ENCODE measurements around the gene PKHD1. TPM values are rescaled to one million over a fixed set of nuclear protein-coding genes. Genes with fewer than 3 reads are reported as not detected.

PKHD1 gene
- total RNA-seq, 1 experiment from 2014 or later = 0.11 TPM

DNA sequence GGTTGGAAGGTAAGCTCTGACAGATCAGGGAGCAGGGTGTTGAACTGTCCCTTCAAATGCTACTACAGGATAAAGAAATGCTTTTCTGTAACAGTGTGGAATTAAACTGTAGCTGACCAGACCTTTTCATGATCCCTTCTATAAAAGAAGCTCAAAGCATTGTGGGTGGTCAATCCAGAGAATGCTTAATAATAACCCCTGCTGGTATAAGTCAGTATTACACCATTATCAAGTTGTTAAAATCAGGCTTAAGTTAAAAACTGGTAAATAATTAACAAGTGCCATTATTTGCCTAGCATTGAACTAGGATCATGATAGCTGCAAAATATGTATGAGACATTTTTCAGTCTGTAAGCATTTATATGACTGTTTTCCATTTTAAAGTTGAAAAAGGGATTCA, 468.9 kb downstream of the PKHD1 start:
- DNase-seq (ENCODE audit: low read depth) = no peak

DNA sequence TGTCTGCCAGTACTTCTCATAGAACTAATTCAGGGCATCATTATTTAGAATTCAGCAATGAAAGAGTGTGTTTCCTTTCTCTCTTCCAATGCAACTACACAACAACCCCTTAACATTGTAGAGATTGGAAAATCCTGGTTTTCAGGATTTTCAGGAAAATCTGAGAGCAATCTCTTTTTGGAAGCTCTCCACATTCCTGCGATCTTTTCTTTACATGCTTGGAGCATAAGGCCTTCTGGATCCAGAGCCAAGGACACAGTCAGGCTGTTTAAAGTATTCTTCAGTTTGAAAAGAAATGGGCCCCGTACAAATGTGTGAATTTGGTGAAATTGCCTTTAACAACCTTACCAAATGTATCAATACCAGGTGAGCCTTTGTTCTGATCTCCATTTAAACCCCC, 469.7 kb downstream of the PKHD1 start:
- no peak for DNase-seq (ENCODE audit: low read depth)

DNA sequence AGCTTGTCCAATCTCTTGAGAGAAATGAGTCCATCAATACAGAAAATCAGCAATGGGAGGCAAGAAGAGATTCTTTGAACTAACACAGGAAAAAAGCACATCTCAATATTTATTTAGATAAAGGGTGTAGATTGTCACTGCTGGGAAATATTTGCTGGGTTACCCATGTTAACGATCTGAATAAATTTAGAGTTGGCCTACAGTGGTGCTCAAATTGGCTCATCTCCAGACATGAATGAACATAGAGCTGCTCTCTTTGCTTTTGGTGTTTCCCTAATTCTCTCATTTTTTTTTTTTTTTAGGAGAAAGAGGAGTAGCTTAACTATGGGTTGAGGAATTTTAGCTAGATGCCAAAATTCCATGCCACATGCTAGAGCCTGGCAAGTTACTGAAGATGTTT, 471.2 kb downstream of the PKHD1 start:
- DNase-seq (ENCODE audit: low read depth) = no peak

DNA sequence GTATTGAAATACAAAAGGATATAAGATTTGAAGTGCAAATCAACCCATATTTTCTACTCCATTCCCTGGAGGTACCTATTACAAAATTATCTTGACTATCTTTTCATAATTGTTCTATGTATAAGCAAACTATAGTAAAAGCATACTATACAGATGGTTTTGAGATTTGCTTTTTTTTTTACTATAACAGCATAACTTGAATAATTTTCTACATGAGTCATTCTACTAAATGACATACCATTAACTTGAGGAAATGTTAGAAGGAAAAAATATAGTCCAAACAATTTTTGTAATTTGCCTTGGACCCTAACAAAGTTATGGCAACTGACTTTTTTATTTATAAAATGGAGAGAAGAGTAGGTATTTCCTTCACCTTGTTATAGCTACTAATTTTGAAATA, 472.7 kb downstream of the PKHD1 start:
- DNase-seq (ENCODE audit: low read depth) = no peak

DNA sequence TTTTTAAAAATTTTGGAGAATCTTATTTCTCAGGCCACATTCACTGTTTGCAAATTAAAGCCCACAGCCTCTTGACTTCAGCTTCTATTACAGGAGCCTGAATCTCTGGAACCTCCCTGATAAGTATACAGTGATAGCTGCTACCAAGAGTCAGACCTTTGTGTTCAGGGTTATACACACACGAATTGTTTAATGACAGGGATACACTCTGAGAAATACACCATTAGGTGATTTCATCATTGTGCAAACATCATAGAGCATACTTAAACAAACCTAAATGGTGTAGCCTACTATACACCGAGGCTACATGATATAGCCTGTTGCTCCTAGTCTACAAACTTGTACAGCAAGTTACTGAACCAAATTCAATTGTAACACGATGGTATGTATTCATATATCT, 473.9 kb downstream of the PKHD1 start:
- no peak for DNase-seq (ENCODE audit: low read depth)

DNA sequence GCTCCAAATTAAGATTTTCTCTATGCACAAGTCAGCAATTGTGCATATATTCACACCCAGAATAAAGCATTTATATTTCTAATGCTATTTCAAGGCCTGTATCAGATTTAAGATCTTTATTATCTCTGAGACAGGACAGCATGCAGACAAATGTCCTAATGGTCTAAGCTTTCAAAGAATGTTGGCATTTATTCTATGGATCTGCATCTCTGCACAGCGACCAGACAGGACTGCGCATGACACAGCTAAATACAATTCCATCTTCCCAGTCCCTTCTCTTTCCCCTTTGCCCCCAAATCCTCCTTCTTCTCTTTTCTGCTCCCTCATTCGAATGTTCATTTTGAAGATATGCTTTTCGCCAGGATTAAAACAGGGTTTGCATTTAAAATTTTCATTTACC, 478.5 kb downstream of the PKHD1 start:
- no peak for DNase-seq (ENCODE audit: low read depth)

DNA sequence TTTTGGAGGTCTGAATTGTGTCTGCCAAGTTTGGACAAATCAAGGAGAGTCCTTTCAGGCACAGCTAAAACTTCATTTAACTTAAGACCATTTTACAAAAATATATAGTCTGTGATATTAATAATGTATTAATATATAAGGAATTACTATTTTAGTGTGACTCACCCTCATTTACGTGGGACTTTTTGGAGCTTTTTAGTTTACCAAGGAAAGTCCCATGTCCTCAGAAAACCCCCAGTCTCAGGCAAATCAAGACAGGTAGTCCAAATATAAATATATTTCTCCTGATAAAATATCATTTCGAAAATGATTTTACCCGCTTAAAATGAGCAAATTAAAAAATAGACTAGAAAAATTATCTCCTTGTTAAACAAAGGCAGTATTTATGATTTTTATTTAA, 479.0 kb downstream of the PKHD1 start:
- no peak for DNase-seq (ENCODE audit: low read depth)

DNA sequence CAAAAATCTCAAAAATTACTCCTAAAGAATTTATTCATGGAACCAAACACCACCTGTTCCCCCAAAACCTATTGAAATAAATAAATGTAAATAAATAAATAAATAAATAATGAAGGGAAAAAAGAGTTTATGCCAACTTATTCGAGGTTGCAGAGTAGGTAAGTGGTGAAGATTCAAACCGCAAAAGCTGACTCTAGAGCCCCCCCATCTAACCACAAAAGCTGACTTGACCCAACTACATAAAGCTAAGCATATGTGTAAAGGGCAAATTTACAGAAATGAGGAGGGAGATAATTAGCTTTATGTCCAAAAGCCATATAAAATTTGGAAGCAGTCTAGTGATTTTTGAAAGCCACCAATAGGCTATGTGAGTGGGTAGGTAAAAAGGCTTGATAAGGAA, 486.9 kb downstream of the PKHD1 start:
- no peak for DNase-seq (ENCODE audit: low read depth)

DNA sequence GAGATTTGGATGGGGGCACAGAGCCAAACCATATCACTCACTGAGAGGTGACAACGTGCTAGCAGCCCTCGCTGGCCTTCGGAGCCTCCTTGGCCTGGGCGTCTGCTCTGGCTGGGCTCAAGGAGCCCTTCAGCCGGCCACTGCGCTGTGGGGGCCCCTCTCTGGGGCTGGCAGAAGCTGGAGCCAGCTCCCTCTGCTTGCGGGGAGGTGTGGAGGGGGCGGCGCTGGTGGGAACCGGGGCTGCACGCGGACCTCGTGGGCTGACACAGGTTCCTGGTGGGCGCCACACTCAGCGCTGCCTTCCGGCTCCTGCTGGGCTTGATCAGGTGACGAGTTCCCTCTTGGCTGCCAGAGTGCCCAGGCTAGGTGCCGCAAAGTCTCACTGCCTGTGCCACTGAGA, 489.2 kb downstream of the PKHD1 start:
- DNase-seq (ENCODE audit: low read depth) = no peak

DNA sequence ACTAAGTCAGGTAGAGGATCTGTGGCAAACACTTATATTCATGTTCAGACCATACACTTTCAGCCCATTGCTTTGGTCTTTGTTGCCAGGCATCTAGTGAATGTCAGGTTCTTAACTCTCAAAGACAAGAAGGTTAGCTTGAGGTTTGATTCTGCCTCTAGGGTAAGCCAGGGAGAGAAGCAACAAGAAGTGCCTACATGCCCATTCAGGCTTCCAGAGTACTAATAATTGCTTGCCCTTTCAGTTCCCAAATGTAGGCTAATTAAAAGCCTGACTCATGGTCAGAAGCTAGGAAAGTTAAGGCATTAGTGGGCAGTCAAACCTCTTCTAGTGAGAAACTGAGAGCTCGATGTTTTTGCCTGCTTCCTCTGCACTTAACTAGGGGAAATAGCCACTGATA, 492.4 kb downstream of the PKHD1 start:
- no peak for DNase-seq (ENCODE audit: low read depth)

DNA sequence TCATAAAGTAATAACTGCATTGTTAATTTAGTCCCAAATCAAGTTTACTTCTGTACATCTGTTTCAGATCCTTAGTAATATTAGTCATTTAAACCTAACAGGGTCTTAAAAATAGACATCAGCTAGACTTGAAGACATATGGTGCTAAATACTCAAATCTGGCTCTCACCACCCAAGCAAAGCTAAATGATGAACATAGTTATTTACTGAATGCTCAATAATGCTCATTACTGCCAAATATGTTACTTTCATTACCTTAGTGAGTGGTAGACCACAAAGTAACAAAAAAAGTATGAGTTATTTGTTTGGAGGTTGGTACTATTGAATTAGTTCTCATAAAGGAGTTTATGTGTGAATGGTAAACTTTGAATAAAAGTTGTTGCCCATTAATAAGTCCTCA, 502.1 kb downstream of the PKHD1 start:
- no peak for DNase-seq (ENCODE audit: low read depth)

DNA sequence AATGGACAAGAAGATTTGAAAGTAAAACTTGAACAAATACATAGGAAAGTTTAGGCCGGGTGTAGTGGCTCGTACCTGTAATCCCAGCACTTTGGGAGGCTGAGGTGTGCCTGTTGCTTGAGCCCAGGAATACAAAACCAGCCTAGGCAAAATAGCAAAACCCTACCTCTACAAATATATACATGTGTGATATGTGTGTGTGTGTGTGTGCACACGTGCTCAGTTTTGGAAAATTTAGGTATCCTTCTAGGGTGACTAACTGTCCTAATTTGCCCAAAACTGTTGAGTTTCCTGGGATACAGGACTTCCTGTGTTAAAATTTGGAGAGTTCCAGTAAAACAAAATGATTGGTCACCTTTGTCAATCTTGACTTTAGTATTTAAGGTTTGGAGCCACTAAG, 503.2 kb downstream of the PKHD1 start:
- DNase-seq (ENCODE audit: low read depth) = no peak

DNA sequence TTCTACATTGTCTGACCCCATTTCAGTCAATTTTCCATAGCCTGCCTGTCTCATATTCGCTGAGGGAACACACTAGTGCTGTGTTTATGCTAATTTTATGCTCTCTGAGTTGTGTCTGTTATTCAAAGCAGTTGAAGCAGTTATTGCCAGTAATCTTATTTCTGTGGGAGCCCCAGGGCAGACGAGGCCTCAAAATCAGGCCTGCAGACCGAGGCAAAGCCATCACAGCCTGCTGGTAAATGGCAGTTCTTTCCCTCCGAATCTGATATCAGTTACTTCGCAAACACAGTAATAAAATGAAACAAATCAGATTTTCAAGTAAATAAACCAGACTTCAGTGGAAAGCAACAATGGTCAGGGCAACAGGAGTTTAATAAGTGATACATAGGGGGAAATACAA, 508.4 kb downstream of the PKHD1 start:
- no peak for DNase-seq (ENCODE audit: low read depth)

DNA sequence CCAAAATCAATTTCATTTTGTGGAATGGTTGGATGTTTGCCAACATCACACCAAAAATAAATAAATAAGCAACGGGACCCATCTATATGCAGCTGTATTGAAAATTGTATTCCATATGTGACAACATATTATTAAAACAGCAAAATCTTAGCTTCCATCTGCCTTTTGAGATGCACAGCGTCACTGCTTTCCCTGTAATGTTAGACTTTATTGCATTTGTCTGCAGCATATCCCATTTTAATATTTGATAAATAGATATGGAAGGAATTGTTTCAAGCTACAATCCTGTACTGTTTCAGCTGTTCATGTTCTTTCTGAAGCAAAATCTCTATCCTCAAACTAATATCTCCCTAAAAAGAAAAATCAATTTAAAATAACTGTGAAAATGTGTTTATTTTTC, 509.1 kb downstream of the PKHD1 start:
- no peak for DNase-seq (ENCODE audit: low read depth)

DNA sequence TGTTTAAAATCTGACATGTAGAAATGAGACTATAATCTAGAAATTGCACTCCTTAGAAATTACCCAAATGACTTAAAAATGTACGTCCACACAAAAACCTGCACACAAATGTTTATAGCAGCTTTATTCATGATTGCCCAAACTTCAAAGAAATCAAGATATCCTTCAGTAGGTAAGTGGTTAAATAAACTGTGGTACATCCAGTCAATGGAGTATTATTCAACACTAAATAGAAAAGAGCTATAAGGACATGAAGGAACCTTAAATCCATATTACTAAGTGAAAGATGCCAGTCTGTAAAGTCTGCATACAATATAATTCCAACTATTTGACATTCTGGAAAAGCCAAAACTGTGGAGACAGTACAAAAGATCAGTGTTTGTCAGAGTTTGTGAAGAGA, 513.4 kb downstream of the PKHD1 start:
- no peak for DNase-seq (ENCODE audit: low read depth)

DNA sequence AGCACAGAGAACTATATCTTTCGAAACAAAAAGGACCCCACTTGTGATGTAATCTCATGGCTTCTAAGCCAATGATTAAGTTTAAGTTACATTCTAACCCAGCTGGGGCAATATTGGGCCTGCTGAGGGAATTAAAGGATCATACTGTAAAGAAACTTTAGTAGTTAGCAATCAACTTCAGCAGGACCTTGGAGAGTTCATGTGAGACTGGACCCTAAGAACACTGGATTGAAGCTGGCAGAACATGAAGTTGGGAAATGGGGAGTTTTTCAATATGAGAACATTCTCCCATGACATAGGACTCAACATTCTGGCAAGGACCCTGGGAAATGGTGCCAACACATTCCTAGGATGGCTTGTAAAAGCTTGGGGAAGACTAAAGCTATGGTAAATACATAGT, 516.2 kb downstream of the PKHD1 start:
- no peak for DNase-seq (ENCODE audit: low read depth)

DNA sequence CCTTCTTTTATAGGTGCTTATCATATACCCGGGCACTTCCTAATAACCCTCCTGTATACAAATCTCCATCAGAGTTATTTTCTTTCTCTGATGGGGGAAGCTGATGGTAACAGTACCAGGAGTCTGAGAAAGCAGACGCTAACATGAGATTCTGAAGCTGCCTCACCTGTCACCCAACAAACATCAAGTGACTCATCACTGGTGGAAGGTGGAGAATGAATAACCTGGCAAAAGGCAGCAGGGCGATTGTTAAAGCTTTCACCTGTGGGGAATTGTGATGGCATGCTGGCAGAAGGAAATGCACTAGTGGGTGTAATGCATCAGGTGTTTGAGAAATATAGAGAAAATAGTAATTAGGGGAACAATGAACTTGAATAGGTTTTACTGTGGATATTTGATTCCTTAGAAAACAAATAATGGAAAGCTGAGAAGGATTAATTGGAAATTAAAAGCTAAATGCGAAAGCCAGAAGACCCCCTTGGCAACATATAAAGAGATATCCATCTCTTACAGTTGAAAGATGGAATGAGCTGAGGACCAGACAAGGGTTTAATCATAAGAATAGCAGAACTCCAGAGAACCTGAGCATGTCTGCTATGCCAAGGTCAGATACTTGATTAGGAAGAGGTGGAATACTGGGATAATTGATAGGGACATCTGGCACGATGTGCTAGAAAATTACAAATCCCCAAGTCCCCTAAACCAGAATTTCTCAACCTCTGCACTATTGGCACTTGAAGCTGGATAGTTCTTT, 517.1 kb downstream of the PKHD1 start:
- no peak for DNase-seq (ENCODE audit: low read depth)

DNA sequence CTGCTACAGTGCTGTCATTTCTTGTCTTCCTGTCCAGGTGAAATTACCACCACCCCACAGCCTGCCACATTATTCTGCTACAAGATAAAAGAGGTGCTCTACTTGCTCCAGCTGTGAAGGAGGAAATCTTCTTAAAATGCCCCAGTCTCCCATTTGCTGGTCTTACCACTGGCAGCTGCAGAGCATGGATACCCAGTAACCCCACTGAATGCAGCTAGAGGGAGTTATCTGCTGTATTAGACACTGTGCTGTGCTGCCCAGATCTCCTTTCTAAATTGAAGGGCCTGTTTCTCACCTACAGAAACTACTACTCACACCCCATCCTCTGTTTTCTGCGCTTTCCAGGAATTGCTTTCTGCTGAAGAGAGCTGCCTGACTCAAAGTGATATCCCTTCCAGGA, 517.8 kb downstream of the PKHD1 start:
- no peak for DNase-seq (ENCODE audit: low read depth)

DNA sequence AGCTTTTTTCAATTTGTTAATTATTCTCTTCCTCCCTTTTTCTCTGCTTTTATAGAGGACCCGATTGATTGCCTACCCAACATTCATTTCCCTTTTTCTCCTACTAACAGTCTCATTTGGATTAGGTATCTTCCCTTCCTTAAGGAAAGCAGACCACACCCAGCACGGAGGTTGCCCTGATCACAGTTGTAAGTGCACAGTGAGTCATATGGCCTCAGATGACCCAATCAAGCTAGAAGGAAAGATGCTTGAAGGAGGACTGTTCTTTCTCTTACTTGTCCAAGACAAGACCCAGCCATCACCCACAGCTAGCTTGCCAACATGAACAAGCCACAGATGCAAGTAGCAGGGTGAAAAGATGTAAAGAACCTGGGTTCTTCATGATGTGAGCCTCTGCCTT, 518.6 kb downstream of the PKHD1 start:
- no peak for DNase-seq (ENCODE audit: low read depth)

DNA sequence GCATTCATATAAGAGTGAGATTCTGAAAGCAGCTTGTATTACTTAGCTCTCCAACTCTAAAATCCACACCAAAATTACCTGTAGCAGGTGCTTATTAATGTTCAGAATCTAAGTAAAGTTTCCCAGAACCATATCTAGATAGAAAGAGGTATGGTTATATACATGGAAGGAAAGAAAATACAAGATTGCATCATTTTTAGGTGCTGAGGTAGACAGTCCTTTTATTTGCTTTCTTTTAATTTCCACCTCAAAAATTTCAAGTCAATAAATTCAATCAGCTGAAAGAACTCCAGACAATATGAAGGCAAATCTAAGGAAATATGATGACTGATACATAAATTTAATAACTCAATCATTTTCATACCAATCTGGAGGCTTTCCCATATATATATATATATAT, 521.9 kb downstream of the PKHD1 start:
- no peak for DNase-seq (ENCODE audit: low read depth)

Measured in LHCN-M2 (cell line).